ENCODE results near the gene SPATA16. TPM values are rescaled to one million over a fixed set of nuclear protein-coding genes. Genes with fewer than 3 reads are reported as not detected.

The SPATA16 gene
- total RNA-seq, 1 donor from 2014 or later = not detected

DNA sequence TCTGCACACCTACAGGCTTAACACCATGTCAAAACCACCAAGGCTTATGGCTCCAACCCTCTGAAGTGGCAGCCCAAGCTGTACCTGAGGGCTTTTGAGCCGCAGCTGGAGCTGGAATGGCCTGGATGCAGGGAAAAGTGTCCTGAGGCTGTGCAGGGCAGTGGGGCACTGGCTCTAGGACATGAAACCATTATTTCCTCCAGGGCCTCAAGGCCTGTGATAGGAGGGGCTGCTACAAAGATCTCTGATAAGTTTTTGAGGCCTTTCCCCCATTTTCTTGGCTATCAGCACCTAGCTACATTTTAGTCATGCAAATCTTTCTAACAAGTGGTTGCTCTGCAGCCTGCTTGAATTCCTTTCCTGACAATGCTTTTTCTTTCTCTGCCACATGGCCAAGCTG is 37.6 kb downstream of the SPATA16 start:
- no peak overlapping the region for H3K4me3 Mint-ChIP-seq (ENCODE audit: unreplicated experiment)
- H3K9me3 Mint-ChIP-seq (ENCODE audit: low read depth) = peaks cover 4% of the 10 kb centered on the region
- H3K27ac Mint-ChIP-seq (ENCODE audit: unreplicated experiment) = no peak overlapping the region
- H3K36me3 Mint-ChIP-seq (ENCODE audit: low read depth) = peaks cover 2% of the 10 kb centered on the region
- DNase-seq (ENCODE audit: low spot score) = no peak
- H3K4me1 Mint-ChIP-seq (ENCODE audit: low read depth) = peaks cover 4% of the 10 kb centered on the region
- H3K27me3 Mint-ChIP-seq (ENCODE audit: low read depth) = peaks cover 9% of the 10 kb centered on the region
- TF ChIP-seq, protein P1, sequence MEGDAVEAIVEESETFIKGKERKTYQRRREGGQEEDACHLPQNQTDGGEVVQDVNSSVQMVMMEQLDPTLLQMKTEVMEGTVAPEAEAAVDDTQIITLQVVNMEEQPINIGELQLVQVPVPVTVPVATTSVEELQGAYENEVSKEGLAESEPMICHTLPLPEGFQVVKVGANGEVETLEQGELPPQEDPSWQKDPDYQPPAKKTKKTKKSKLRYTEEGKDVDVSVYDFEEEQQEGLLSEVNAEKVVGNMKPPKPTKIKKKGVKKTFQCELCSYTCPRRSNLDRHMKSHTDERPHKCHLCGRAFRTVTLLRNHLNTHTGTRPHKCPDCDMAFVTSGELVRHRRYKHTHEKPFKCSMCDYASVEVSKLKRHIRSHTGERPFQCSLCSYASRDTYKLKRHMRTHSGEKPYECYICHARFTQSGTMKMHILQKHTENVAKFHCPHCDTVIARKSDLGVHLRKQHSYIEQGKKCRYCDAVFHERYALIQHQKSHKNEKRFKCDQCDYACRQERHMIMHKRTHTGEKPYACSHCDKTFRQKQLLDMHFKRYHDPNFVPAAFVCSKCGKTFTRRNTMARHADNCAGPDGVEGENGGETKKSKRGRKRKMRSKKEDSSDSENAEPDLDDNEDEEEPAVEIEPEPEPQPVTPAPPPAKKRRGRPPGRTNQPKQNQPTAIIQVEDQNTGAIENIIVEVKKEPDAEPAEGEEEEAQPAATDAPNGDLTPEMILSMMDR (IDR thresholded peaks at IDR 0.05) = no peak

GRCh38 chr3:173098959-173099358 is 42.1 kb downstream of the SPATA16 start:
- Mint-ChIP-seq H3K27me3 (ENCODE audit: low read depth) (peaks cover 8% of the 10 kb centered on the region), H3K27ac (ENCODE audit: unreplicated experiment) (no peak overlapping the region), H3K36me3 (ENCODE audit: low read depth) (peaks cover 2% of the 10 kb centered on the region), H3K4me1 (ENCODE audit: low read depth) (no peaks in the 10 kb centered on the region), H3K4me3 (ENCODE audit: unreplicated experiment) (no peak overlapping the region), H3K9me3 (ENCODE audit: low read depth) (peaks cover 4% of the 10 kb centered on the region)
- TF ChIP-seq, protein P1 (IDR thresholded peaks at IDR 0.05) = no peak
- DNase-seq (ENCODE audit: low spot score) = no peak

DNA sequence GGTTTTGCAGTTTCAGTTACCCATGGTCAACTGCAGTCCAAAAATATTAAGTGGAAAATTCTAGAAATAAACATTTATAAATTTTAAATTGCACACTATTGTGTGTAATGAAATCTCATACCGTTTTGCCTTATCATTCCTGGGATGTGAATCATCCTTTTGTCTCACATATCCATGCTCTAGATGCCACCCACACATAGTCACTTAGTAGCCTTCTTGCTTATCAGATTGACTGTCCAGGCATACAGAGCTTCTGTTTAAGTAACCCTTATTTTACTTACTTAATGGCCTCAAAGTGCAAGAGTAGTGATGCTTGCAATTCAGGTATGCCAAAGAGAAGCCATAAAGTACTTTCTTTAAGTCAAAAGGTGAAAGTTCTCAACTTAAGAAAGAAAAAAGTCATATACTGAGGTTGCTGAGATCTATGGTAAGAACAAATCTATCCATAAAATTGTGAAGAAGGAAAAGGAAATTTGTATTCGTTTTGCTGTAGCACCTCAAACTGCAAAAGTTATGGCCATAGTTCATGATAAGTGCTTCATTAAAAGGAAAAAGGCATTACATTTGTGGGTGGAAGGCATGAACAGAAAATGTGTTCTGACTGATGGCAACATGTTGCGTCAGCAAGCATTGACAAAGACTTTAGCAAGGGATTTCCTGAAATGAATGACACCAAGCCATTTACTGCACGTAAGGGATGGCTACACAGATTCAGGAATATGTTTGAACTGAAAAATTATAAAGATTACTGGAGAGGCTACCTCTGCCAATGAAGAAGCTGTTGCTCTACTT is 43.8 kb downstream of the SPATA16 start:
- no peak for DNase-seq (ENCODE audit: low spot score)
- H3K36me3 Mint-ChIP-seq (ENCODE audit: low read depth) = no peaks in the 10 kb centered on the region
- H3K9me3 Mint-ChIP-seq (ENCODE audit: low read depth) = no peaks in the 10 kb centered on the region
- no peak overlapping the region for H3K27ac Mint-ChIP-seq (ENCODE audit: unreplicated experiment)
- TF ChIP-seq, protein P1 (IDR thresholded peaks at IDR 0.05) = no peak
- no peak overlapping the region for H3K4me3 Mint-ChIP-seq (ENCODE audit: unreplicated experiment)
- no peaks in the 10 kb centered on the region for H3K4me1 Mint-ChIP-seq (ENCODE audit: low read depth)
- peaks cover 13% of the 10 kb centered on the region for H3K27me3 Mint-ChIP-seq (ENCODE audit: low read depth)

GRCh38 chr3:173096140-173096539 is 44.9 kb downstream of the SPATA16 start:
- H3K4me1 Mint-ChIP-seq (ENCODE audit: low read depth) = no peaks in the 10 kb centered on the region
- TF ChIP-seq, protein P1 (IDR thresholded peaks at IDR 0.05) = no peak
- no peaks in the 10 kb centered on the region for H3K36me3 Mint-ChIP-seq (ENCODE audit: low read depth)
- H3K9me3 Mint-ChIP-seq (ENCODE audit: low read depth) = no peaks in the 10 kb centered on the region
- no peak overlapping the region for H3K4me3 Mint-ChIP-seq (ENCODE audit: unreplicated experiment)
- H3K27me3 Mint-ChIP-seq (ENCODE audit: low read depth) = peaks cover 8% of the 10 kb centered on the region
- H3K27ac Mint-ChIP-seq (ENCODE audit: unreplicated experiment) = no peak overlapping the region
- no peak for DNase-seq (ENCODE audit: low spot score)

DNA sequence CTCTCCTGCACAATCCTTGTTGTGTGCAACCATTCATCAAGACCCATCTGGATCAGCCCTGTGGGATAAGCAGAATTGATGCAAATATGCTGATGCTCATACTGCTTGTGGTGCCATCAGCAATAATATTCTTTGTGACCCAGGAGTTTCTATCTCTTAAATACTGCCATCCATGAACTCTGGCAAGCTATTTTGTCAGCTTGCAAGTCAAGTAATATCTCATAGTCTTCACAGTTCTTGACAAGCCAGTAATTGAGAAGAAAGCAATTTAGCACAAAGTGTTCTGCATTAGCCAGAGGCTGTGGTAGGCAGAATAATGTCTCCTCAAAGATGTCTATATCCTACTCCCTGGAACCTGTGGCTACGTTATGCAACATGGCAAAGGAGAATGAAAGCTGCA is 49.0 kb downstream of the SPATA16 start:
- H3K4me1 Mint-ChIP-seq (ENCODE audit: low read depth) = no peaks in the 10 kb centered on the region
- TF ChIP-seq, protein P1 (IDR thresholded peaks at IDR 0.05) = no peak

More for the DNA sequence above, 49.0 kb downstream of the SPATA16 start:
- DNase-seq (ENCODE audit: low spot score) = no peak
- no peak overlapping the region for H3K4me3 Mint-ChIP-seq (ENCODE audit: unreplicated experiment)
- peaks cover 5% of the 10 kb centered on the region for H3K9me3 Mint-ChIP-seq (ENCODE audit: low read depth)
- no peaks in the 10 kb centered on the region for H3K36me3 Mint-ChIP-seq (ENCODE audit: low read depth)
- no peak overlapping the region for H3K27ac Mint-ChIP-seq (ENCODE audit: unreplicated experiment)
- H3K27me3 Mint-ChIP-seq (ENCODE audit: low read depth) = peaks cover 10% of the 10 kb centered on the region

Data from chondrocyte (in vitro differentiated cells).